GM18907 (cell line): Measurements from ENCODE around the gene RSPO4.
A peak's percentile ranks its signal among the peaks of the same experiment; 100 is the strongest.
"Not testable (repeated sequence)": the region's sequence is repeated elsewhere in the genome, so short reads cannot be mapped to it uniquely, and the experiment has no call there.

Experiments
- ATAC-seq: cut with Tn5 transposase; IDR thresholded peaks from one replicate; pipeline ENCODE4 v1.9.1; 2021; ENCODE audit warnings: mild to moderate bottlenecking, moderate library complexity; ENCODE audit not compliant: unreplicated experiment

The RSPO4 gene

GRCh38 chr20:1001911-1002681 lies at the start of gene RSPO4:
Gene RSPO4, minus strand, starts transcription at chr20:1002311. Its CDS starts 147 bp downstream, at chr20:1002164.
- no peak for ATAC-seq

DNA sequence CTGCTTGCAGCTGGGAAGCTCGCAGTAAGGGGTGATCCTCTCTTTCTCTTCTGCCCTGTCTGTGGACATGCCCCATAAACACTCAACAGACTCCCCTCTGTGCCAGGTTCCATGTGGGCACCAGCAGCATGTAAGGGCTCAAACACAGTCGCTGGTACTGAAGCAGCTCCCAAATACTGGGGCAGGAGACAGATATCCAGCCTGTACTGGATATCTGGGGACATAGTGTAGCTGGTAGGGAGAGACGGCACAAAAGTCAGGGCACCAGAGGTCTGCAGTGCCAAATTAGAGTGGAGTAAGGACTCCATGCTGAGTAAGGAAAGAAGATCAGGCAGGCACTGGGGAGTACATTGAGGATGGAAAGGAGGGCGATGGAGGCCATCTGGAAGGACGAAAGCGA lies 48.3 kb upstream of the RSPO4 start:
- ATAC-seq, result no peak

GRCh38 chr20:1045860-1046418 lies 43.8 kb upstream of the RSPO4 start:
- ATAC-seq, result no peak

DNA sequence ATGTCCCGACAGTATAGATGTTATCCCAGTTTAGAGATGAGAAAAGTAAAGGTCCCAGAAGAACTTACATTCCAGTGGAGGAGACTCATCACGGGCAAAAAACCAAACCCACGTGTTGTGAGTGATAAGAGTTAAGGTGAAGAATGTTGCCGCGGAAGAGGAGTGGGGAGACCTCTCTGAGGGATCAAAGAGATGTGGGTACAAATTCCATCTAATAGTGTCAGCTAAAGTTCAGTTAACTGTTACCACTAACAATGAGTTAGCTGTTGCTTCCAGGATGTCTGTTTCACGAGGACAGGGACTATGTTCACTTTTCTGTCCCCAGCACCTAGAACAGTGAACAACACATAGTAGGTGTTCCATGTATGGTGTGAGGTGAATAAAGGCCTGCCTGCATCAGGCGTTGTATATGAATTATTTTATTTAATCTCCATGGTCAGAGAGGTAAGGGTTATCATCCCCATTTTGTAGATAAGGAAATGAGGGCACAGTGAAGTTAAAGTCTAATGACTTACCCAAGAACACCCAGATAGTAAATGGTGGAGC lies 39.8 kb upstream of the RSPO4 start:
- no peak for ATAC-seq

DNA sequence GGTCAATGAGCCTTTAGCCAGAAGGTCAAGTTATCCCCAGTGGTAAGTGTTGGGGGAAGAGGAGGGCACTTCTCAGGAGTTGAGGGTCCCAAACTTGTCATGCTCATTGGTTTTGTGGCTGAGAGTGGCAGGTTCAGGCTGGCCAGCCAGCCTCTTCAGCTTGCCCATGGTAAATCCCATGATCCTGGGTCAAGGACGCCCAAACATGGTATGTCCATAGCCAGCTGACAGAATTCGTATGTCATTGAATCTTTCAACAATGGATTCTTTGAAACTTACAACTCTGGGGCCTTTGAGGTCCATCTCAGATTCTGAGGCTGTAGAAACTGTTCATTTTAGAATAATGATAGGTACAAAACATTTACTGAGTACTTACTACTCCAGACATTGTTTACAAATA lies 36.1 kb upstream of the RSPO4 start:
- ATAC-seq, result no peak

DNA sequence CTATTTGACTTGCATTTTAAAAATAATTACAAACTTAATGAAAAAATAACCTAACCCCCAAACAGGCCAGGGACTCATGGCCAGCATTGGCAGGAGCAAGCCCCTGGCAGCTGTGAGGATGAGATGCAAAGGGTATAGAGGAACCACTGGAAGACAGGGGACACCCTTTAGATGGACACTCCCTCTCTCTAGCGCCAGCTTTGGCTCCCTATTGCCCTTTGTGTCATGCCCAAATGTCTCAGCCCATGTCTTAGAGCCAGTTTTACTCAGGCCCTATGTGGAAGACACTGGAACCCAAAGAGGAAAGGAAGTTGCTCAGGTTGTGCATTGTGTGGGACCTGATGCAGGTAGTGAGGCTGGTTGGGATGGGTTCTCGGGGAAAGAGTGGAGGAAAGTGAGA lies 34.9 kb upstream of the RSPO4 start:
- no peak for ATAC-seq

DNA sequence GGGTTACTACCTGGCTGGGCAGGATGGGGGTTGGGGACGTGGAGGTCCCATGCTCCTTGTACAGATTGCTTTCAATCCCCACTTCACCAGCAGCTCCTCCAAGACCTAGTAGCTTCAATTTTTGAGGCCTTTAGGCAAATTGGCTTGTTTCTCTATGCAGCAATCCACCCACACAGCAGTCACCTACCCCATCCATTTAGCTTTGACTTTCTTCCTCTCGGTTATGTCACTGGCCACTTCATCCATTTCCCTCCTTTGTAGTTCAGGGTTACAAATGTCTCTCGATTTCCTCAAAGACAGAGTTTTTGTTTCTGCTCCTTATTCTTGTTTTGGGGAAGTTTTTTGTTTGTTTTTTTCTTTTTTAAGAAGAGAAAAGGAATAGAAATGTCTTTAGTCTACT lies 33.4 kb upstream of the RSPO4 start:
- ATAC-seq, result no peak

DNA sequence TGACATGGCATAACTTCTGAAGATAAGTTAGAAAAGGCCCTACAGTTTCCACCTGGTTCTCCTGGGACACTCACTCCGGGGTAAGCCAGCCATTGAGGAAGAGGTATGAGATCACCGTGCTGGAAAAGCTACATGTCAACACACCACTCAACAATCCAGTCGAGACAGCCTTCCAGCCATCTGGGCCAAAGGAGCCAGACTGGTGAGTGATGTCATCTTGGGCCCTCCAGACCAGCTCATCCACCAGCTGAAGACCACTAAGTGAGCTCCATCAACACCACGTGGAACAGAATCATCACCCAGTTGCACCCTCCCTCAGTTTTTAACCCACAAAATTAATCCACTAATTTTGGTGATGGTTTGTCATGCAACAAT lies 32.3 kb upstream of the RSPO4 start:
- ATAC-seq, result no peak

GRCh38 chr20:1033751-1034414 lies 31.8 kb upstream of the RSPO4 start:
- no peak for ATAC-seq

DNA sequence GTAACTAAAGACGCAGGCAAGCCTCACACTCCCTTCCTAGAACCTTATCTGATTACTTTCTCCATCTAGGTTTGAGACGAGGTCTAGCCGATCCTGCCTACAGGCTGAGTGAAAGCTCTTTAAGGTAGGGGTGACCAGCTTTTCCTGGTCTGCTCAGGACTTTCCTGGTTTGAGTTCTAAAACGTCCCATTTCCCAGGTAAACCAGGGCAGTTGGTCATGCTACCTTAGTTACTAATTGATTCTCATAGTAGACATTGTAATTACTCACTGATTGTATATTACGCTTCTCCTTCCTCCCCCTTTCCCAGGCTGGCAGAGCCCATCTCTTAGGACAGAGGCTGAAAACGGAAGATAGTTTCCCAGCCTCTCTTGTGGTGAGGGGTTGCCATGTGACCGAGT lies 27.9 kb upstream of the RSPO4 start:
- no peak for ATAC-seq

- ATAC-seq, result not testable (repeated sequence)
These were observed 24.1 kb upstream of the RSPO4 start for GRCh38 chr20:1026214-1026613.

GRCh38 chr20:1022871-1023270 lies 20.8 kb upstream of the RSPO4 start:
- no peak for ATAC-seq

DNA sequence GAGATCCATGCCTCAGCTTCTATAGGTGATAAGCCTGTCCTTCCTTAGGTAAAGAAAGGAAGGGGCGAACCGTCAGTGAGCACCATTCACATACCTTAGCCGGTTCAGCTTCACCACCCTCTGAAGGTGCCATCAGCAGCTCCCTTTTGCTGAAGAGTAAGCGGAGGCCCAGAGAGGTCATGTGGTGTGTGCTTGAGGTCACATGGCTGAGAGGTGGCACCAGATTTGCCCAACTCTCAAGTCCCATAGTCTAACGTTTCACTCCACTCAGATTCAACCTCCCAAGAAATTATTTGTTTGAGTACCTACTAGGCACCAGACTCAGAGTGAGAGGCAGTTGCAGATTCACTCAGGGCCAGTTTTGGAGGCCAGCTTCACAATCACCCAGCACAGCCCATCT lies 18.5 kb upstream of the RSPO4 start:
- ATAC-seq, result no peak

- ATAC-seq, result no peak
These were observed 17.2 kb upstream of the RSPO4 start for GRCh38 chr20:1019344-1019743.

DNA sequence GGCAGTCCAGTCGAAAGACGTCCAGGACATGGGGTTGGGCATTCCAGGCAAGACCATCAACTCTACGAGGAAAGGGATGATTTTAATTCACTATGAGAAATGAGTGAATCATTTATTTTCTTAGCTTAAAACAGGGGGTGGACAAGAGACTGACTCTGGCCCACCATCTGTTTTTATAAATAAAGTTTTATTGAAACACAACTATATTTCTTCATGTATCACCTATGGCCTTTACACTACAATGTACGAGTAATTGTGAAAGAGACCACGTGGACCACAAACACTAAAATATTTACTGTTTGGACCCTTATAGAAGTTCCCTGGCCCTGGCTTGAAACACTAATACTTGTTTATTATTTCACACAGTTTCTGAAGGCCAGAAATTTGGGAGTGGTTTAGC lies 15.6 kb upstream of the RSPO4 start:
- no peak for ATAC-seq

GRCh38 chr20:1015181-1015580 lies 13.1 kb upstream of the RSPO4 start:
- ATAC-seq, result no peak

- ATAC-seq, result no peak
These were observed 12.4 kb upstream of the RSPO4 start for GRCh38 chr20:1014471-1014870.

- no peak for ATAC-seq
These were observed 11.6 kb upstream of the RSPO4 start for GRCh38 chr20:1013566-1014340.

DNA sequence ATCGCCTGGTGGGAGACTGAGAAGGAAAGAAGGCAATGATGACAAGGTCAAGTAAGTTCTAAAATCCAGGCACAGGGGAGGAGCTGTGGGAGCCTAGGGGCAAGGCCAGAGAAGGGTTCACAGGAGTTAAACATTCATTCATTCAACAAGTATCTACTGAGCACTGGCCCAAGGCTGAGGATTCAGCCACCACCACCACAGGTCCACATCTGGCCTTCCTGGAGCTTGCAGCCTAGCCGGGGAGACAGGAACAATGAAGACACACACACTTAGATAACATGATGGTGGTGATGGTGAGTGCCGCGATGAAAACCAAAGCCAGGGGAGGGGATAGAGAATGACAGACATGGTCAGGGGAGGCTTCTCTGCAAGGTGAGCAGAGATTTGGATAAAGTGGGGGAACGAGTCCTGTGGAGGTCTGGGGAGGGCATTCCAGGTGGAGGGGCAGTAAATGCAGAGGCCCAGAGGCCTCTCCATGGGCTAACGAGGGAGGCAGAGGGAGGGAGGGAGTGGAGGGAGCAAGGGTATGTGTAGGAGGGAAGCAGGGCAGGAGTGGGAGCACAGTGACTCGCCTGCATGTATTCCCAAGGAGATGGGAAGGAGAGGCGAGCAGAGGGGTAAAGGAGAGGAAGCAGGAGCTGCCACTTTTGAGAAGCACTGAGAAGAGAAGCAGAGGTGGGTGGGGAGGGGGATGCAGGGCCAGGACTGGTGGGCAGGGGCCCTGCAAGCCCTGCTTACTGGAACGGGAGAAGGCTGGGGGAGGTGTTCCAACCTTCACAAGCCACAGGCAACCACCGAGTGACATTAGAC lies 10.5 kb upstream of the RSPO4 start:
- ATAC-seq, result no peak

- ATAC-seq, result peak; percentile 63
These were observed 8.5 kb upstream of the RSPO4 start for GRCh38 chr20:1010659-1011058.
